Measurements from ENCODE around the gene LRCH4. TPM values are rescaled to one million over a fixed set of nuclear protein-coding genes. Genes with fewer than 3 reads are reported as not detected.

Gene LRCH4
- total and polyA plus RNA-seq, 2 of the 13 experiments (the other 11 are each of a cell fraction or from before 2014, with no cell fraction given): 7.0 to 9.3 TPM

GRCh38 chr7:100538654-100539435, 47.1 kb downstream of the LRCH4 start, which contains the start of gene AGFG2 (continued):
- TF ChIP-seq SOX13 (IDR thresholded peaks at IDR 0.05) (0 out of 2 replicates have a peak, but pooled peaks have one; percentile 26), SOX13 (CRISPR knock-in tag; conservative IDR thresholded peaks at IDR 0.05 in 1 of 2, IDR thresholded peaks at IDR 0.05 in 1 of 2) (0 out of 4 replicates have a peak, but pooled peaks of 1 of the 2 experiments have one; percentile 24), ZNF879 (CRISPR knock-in tag; IDR thresholded peaks at IDR 0.05) (no peak), ZNF407 (CRISPR knock-in tag; IDR thresholded peaks at IDR 0.05; ENCODE audit: not compliant biosample characterization) (peak; percentile 62), ZNF530 (CRISPR knock-in tag; IDR thresholded peaks at IDR 0.05; ENCODE audit: low read depth) (no peak), ZBED4 (CRISPR knock-in tag; IDR thresholded peaks at IDR 0.05; ENCODE audit: borderline replicate concordance) (no peak), FOXK2 (IDR thresholded peaks at IDR 0.05) (no peak), IKZF4 (CRISPR knock-in tag; IDR thresholded peaks at IDR 0.05; ENCODE audit: borderline replicate concordance, low read depth, not compliant biosample characterization) (no peak), ZFYVE20 (CRISPR knock-in tag; IDR thresholded peaks at IDR 0.05; ENCODE audit: borderline replicate concordance, low read depth) (no peak), RXRB (CRISPR knock-in tag; IDR thresholded peaks at IDR 0.05; ENCODE audit: borderline replicate concordance) (no peak), NKX3-1 (CRISPR knock-in tag; IDR thresholded peaks at IDR 0.05) (no peak), DZIP1 (CRISPR knock-in tag; IDR thresholded peaks at IDR 0.05) (peak; percentile 84; the same call in 1 of the 2 replicates), REL (CRISPR knock-in tag; conservative IDR thresholded peaks at IDR 0.05) (peak; percentile 70; the same call in 1 of the 2 replicates)

All from HepG2 (cell line).